KMS-11 (cell line): ENCODE data around the gene LHX4.

ENCODE experiments used
- H2AFZ ChIP-seq: fragments of 200-600 bp; sonication (generic); 2 replicates; pipeline ENCODE4 v1.6.1; 2016; ENCODE audit warnings: antibody characterized with exemption, mixed run types, low read depth
- H3K27ac ChIP-seq: fragments of 200-600 bp; sonication (generic); 2 replicates; pipeline ENCODE4 v1.6.1; 2016; ENCODE audit warnings: mild to moderate bottlenecking, mixed run types
- H3K27me3 ChIP-seq: fragments of 200-600 bp; sonication (generic); 2 replicates; pipeline ENCODE4 v1.6.1; 2017; ENCODE audit warnings: mild to moderate bottlenecking, low read depth, mixed run types, moderate library complexity; ENCODE audit not compliant: insufficient read depth
- H3K36me3 ChIP-seq: fragments of 200-600 bp; sonication (generic); 2 replicates; pipeline ENCODE4 v1.6.1; 2017; ENCODE audit warnings: mild to moderate bottlenecking, mixed run types; ENCODE audit not compliant: insufficient read depth
- H3K4me1 ChIP-seq: fragments of 200-600 bp; sonication (generic); 2 replicates; pipeline ENCODE4 v1.6.1; 2016; ENCODE audit warnings: mild to moderate bottlenecking, low read depth, mixed run types; ENCODE audit not compliant: poor library complexity, severe bottlenecking
- H3K4me2 ChIP-seq: fragments of 200-600 bp; sonication (generic); 2 replicates; pipeline ENCODE4 v1.7.0; 2016; ENCODE audit warnings: mild to moderate bottlenecking, mixed run types
- H3K4me3 ChIP-seq: fragments of 200-600 bp; sonication (generic); IDR thresholded peaks from 2 replicates; pipeline ENCODE4 v1.6.1; 2017; ENCODE audit warnings: low read depth, low read length, mixed read lengths; ENCODE audit not compliant: insufficient read depth
- H3K79me2 ChIP-seq: fragments of 200-600 bp; sonication (generic); 2 replicates; pipeline ENCODE4 v1.6.1; 2016; ENCODE audit warnings: low read depth, mixed run types; ENCODE audit not compliant: insufficient read depth
- H3K9ac ChIP-seq: fragments of 200-600 bp; sonication (generic); 2 replicates; pipeline ENCODE4 v1.6.1; 2016; ENCODE audit warnings: mild to moderate bottlenecking, mixed run types
- H4K20me1 ChIP-seq: fragments of 200-600 bp; sonication (generic); 2 replicates; pipeline ENCODE4 v1.6.1; 2016; ENCODE audit warnings: mild to moderate bottlenecking, mixed run types; ENCODE audit not compliant: insufficient read depth
- TF ChIP-seq, protein P1 (sequence below): fragments of 200-600 bp; sonication (generic); conservative IDR thresholded peaks from 2 replicates; pipeline ENCODE4 v1.6.1; 2017; ENCODE audit warnings: low read depth, mild to moderate bottlenecking, antibody characterized with exemption, low read length, moderate library complexity, mixed read lengths

The LHX4 gene

GRCh38 chr1:180286417-180286816 lies 56.4 kb downstream of the LHX4 start:
- Histone ChIP-seq H3K27ac (no peak overlapping the region), H3K36me3 (no peaks in the 10 kb centered on the region), H3K9ac (no peak overlapping the region), H3K4me1 (peaks cover 27% of the 10 kb centered on the region), H3K4me2 (no peak overlapping the region), H4K20me1 (no peaks in the 10 kb centered on the region; the same call in 1 of the 2 replicates), H3K27me3 (no peaks in the 10 kb centered on the region), H2AFZ (no peak overlapping the region), H3K79me2 (no peaks in the 10 kb centered on the region), H3K4me3 (no peak overlapping the region)
- TF ChIP-seq, protein P1, sequence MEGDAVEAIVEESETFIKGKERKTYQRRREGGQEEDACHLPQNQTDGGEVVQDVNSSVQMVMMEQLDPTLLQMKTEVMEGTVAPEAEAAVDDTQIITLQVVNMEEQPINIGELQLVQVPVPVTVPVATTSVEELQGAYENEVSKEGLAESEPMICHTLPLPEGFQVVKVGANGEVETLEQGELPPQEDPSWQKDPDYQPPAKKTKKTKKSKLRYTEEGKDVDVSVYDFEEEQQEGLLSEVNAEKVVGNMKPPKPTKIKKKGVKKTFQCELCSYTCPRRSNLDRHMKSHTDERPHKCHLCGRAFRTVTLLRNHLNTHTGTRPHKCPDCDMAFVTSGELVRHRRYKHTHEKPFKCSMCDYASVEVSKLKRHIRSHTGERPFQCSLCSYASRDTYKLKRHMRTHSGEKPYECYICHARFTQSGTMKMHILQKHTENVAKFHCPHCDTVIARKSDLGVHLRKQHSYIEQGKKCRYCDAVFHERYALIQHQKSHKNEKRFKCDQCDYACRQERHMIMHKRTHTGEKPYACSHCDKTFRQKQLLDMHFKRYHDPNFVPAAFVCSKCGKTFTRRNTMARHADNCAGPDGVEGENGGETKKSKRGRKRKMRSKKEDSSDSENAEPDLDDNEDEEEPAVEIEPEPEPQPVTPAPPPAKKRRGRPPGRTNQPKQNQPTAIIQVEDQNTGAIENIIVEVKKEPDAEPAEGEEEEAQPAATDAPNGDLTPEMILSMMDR: no peak

DNA sequence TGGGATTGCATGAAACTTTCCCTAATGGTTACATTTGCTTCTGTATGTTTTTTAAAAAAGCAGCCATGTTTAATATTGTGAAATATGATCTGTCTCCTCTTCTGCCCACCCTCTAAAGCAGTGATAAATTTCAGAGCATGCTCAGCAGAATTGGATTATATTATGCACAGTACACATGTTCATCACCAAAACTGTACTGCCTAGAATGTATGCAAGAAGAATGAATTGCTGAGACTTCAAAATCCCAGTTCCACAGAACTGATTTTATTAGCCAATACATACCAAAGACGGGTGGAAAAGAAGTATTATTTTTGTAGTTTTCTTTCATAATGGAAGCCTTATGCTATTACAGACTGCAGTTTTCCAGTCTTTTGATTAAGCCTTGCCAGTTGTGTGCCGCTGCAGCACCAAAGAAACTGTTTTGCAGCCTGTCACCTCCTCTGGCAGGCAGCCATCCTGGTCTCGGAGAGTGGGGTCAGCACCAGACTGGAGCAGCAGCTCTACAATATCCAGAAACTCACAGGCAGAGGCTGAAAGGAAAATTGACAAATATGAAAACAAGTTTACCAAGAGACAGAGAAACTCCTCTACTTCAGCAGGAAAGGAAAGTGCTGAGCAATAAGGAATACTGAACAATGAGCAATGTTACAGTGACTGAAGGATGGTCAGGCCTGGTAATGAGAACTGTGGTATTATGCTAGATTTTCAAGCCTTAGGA lies 58.1 kb downstream of the LHX4 start:
- Histone ChIP-seq H3K4me2 (peak overlapping the region; percentile 8; the same call in 1 of the 2 replicates), H3K9ac (no peak overlapping the region), H3K4me1 (peaks cover 37% of the 10 kb centered on the region), H3K79me2 (no peaks in the 10 kb centered on the region), H2AFZ (no peak overlapping the region), H3K4me3 (no peak overlapping the region), H3K27ac (peak overlapping the region; percentile 9; the same call in 1 of the 2 replicates), H3K27me3 (no peaks in the 10 kb centered on the region), H3K36me3 (no peaks in the 10 kb centered on the region), H4K20me1 (no peaks in the 10 kb centered on the region; the same call in 1 of the 2 replicates)
- TF ChIP-seq, protein P1: no peak

GRCh38 chr1:180288940-180289339 lies 58.9 kb downstream of the LHX4 start:
- Histone ChIP-seq H4K20me1 (no peaks in the 10 kb centered on the region; the same call in 1 of the 2 replicates), H2AFZ (no peak overlapping the region), H3K4me1 (peaks cover 37% of the 10 kb centered on the region), H3K27me3 (no peaks in the 10 kb centered on the region), H3K4me2 (peak overlapping the region; percentile 8; the same call in 1 of the 2 replicates), H3K9ac (no peak overlapping the region), H3K27ac (peak overlapping the region; percentile 9; the same call in 1 of the 2 replicates), H3K79me2 (no peaks in the 10 kb centered on the region), H3K36me3 (no peaks in the 10 kb centered on the region), H3K4me3 (no peak overlapping the region)
- TF ChIP-seq, protein P1: no peak

DNA sequence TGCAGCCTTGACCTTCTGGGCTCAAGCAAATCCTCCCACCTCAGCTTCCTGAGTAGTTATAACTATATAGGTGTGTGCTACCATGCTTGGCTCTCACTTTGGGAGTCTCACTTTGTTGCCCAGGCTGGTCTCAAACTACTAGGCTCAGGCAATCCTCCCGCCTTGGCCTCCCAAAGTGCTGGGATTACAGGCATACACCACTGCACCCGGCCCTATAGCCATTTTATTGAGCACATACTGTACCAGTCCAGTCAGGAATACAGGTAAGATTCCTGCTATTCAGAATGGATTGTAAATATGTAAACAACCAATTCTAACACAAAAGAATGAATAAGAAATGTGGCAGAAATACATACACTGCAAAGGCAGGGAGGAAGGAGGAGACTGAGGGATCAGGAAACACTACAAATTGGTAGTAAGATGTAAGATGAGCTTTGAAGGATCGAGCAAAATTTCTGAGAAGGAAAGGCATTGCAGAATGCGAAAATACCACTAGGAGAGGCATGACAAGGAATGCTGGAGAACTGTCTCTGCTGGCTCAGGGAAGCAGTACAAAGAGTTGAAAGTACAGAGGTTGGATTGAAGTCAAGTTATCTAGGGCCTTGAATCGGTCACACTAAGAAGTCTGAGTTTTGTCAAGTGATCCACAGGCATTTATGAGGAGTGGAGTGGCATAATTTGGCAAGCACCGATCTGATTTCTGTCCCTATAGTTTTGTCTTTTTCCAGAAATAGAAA lies 60.4 kb downstream of the LHX4 start:
- no peaks in the 10 kb centered on the region; the same call in 1 of the 2 replicates for H4K20me1 ChIP-seq
- no peaks in the 10 kb centered on the region for H3K79me2 ChIP-seq
- H3K9ac ChIP-seq: no peak overlapping the region
- no peak overlapping the region for H3K4me3 ChIP-seq
- TF ChIP-seq, protein P1: no peak
- H3K27me3 ChIP-seq: no peaks in the 10 kb centered on the region
- peaks cover 37% of the 10 kb centered on the region for H3K4me1 ChIP-seq
- H3K4me2 ChIP-seq: no peak overlapping the region
- no peak overlapping the region for H2AFZ ChIP-seq
- H3K36me3 ChIP-seq: no peaks in the 10 kb centered on the region
- no peak overlapping the region for H3K27ac ChIP-seq
